ENCODE data around the gene NSMCE1.
A peak's percentile ranks its signal among the peaks of the same experiment; 100 is the strongest.

The NSMCE1 gene

DNA sequence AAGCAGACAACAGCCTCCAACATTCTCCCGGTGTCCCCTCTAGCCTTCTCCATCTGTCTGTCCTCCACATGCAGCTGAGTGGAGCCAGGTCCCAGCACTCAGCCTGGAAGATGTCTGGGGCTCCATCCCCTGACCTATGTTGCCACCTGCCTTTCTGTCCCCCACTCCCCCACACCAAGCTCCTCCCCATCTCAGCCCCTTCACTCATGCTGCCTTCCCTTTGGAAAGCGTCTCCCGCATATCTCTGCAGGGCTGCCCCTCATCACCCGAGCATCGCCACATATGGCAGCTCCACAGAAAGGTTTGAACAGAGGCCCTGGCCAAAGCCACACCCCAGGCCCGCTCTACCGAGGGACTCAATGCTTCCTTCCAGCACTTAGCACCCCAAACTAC lies 24.2 kb downstream of the NSMCE1 start:
- Histone ChIP-seq H3K4me1 (ENCODE audit: control insufficient read depth, insufficient read depth, low read length) (peaks cover 15% of the 10 kb centered on the region), H3K36me3 (ENCODE audit: control insufficient read depth, insufficient read depth, low read length) (no peaks in the 10 kb centered on the region), H3K27ac (ENCODE audit: insufficient read depth, low read depth, low read length, poor library complexity, severe bottlenecking) (no peak overlapping the region), H3K9me3 (ENCODE audit: control insufficient read depth, low read length) (no peaks in the 10 kb centered on the region), H3K27me3 (ENCODE audit: control insufficient read depth, insufficient read depth, low read length, poor library complexity, severe bottlenecking) (no peaks in the 10 kb centered on the region), H3K4me3 (ENCODE audit: insufficient read depth, low read depth, low read length) (no peak overlapping the region)
- WGBS, 2 experiments: 89 to 93% methylated on average over 7 of the region's 7 CpGs

DNA sequence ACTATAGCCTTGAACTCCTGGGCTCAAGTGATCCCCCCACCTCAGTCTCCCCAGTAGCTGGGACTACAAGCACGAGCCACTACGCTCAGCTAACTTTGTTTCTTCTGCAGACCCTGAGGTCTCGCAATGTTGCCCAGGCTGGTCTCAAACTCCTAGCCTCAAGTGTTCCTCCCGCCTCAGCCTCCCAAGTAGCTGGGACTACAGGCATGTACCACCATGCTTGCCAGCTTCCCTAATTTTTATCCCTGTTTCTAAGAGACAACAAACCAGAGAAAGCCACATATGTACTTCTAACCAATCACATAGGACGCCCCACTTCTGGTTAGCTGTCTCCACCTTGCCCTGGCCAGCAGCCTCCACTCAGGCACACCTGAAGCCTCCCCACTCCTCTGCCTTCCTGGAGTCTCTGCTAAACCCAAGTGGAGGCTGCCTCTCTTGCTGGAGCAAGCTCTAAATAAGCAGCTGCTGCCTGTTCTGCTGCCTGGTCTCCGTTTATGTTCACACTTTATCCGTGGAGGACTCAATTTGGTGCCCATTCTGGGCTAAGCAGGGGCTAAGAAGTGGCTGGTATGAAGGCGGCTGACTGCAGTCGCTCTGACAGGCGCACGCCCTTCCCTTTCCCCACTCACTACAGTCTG lies 24.7 kb downstream of the NSMCE1 start:
- Histone ChIP-seq H3K36me3 (ENCODE audit: control insufficient read depth, insufficient read depth, low read length) (no peaks in the 10 kb centered on the region), H3K27ac (ENCODE audit: insufficient read depth, low read depth, low read length, poor library complexity, severe bottlenecking) (no peak overlapping the region), H3K4me1 (ENCODE audit: control insufficient read depth, insufficient read depth, low read length) (peaks cover 15% of the 10 kb centered on the region), H3K9me3 (ENCODE audit: control insufficient read depth, low read length) (no peaks in the 10 kb centered on the region), H3K4me3 (ENCODE audit: insufficient read depth, low read depth, low read length) (no peak overlapping the region), H3K27me3 (ENCODE audit: control insufficient read depth, insufficient read depth, low read length, poor library complexity, severe bottlenecking) (no peaks in the 10 kb centered on the region)
- WGBS, 2 experiments: 92 to 94% methylated on average over 11 of the region's 11 CpGs

DNA sequence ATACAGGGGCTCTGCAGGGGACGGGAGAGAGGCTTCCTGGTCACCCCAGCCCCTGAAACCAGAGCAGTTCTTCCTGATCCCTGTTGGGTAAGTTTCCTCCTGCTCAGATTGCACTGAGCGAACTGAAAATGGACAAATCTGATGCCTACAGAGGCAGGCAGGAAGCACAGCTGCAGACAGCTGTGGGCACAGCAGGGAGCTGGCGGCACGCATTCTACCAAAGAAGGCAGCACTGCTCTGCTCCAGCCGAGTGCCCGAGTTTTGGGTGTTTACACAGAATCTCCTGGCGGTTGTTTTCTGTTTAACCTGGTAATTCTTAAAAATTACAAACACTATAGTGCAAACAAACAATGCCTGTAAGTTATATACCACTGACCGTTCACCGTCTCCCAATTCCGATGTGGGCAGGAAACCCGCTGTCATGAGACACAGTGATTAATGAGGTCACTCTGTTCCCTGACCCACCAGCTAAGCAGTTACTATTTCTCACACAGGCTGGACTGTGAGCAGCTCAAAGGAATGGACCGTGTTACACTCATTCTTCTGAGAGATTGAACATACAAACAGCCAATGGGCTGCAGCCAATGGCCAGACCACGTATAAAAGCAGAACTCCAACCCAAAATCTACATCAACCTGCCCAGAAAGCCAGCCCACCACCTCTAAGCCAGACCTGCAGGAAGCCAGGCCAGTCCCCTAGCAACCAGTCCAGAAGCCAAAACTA lies 25.5 kb downstream of the NSMCE1 start:
- peak overlapping the region; percentile 57 for H3K27ac ChIP-seq (ENCODE audit: insufficient read depth, low read depth, low read length, poor library complexity, severe bottlenecking)
- WGBS, 2 experiments: 53 to 55% methylated on average over 13 of the region's 13 CpGs
- H3K36me3 ChIP-seq (ENCODE audit: control insufficient read depth, insufficient read depth, low read length): no peaks in the 10 kb centered on the region
- H3K9me3 ChIP-seq (ENCODE audit: control insufficient read depth, low read length): no peaks in the 10 kb centered on the region
- H3K4me1 ChIP-seq (ENCODE audit: control insufficient read depth, insufficient read depth, low read length): peaks cover 15% of the 10 kb centered on the region
- no peaks in the 10 kb centered on the region for H3K27me3 ChIP-seq (ENCODE audit: control insufficient read depth, insufficient read depth, low read length, poor library complexity, severe bottlenecking)
- no peak overlapping the region for H3K4me3 ChIP-seq (ENCODE audit: insufficient read depth, low read depth, low read length)

DNA sequence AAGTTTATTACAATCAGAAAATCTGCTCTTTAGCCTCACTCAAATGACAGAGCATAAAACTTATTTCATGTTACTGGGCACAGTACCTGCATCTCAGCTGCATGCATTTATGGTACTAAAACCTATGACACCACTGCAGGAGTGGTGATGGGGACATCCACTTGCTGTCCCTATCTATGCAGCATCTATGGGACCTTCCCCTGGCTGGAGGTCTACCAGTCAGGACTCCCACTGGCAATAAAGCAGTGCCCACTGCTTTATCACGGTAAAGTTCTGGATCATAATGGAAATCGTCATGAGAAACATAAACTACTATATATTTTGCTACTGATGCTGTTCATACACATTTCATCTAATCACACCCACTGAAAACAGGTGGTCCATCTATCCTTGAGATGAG lies 26.2 kb downstream of the NSMCE1 start:
- Histone ChIP-seq H3K4me3 (ENCODE audit: insufficient read depth, low read depth, low read length) (no peak overlapping the region), H3K4me1 (ENCODE audit: control insufficient read depth, insufficient read depth, low read length) (peaks cover 19% of the 10 kb centered on the region), H3K36me3 (ENCODE audit: control insufficient read depth, insufficient read depth, low read length) (no peaks in the 10 kb centered on the region), H3K9me3 (ENCODE audit: control insufficient read depth, low read length) (no peaks in the 10 kb centered on the region), H3K27me3 (ENCODE audit: control insufficient read depth, insufficient read depth, low read length, poor library complexity, severe bottlenecking) (no peaks in the 10 kb centered on the region), H3K27ac (ENCODE audit: insufficient read depth, low read depth, low read length, poor library complexity, severe bottlenecking) (no peak overlapping the region)
- WGBS, 2 experiments: 95% methylated on average over 2 of the region's 2 CpGs

DNA sequence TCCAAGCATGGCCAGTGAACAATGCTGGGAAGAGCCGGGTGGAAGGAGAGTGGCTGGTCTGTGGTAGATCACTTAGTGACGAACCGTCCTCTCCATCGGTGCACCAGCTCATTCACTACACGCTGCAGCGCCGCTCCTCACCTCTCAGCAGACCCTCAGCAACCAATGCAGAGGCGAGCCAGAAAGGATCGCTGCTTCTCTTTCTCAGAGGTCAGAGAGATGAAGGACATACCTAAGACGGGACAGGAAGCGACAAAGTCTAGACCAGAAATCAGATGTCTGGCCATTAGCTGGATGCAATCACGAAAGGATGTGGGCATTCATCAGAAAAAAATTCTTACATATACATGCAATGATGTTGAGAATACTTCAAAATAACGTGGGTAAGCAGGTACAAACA lies 26.9 kb downstream of the NSMCE1 start:
- Histone ChIP-seq H3K27ac (ENCODE audit: insufficient read depth, low read depth, low read length, poor library complexity, severe bottlenecking) (no peak overlapping the region), H3K4me1 (ENCODE audit: control insufficient read depth, insufficient read depth, low read length) (peaks cover 26% of the 10 kb centered on the region), H3K4me3 (ENCODE audit: insufficient read depth, low read depth, low read length) (no peak overlapping the region), H3K9me3 (ENCODE audit: control insufficient read depth, low read length) (no peaks in the 10 kb centered on the region), H3K36me3 (ENCODE audit: control insufficient read depth, insufficient read depth, low read length) (no peaks in the 10 kb centered on the region), H3K27me3 (ENCODE audit: control insufficient read depth, insufficient read depth, low read length, poor library complexity, severe bottlenecking) (no peaks in the 10 kb centered on the region)
- 85 to 87% methylated on average over 12 to 13 of the region's 13 CpGs for WGBS, 2 experiments

DNA sequence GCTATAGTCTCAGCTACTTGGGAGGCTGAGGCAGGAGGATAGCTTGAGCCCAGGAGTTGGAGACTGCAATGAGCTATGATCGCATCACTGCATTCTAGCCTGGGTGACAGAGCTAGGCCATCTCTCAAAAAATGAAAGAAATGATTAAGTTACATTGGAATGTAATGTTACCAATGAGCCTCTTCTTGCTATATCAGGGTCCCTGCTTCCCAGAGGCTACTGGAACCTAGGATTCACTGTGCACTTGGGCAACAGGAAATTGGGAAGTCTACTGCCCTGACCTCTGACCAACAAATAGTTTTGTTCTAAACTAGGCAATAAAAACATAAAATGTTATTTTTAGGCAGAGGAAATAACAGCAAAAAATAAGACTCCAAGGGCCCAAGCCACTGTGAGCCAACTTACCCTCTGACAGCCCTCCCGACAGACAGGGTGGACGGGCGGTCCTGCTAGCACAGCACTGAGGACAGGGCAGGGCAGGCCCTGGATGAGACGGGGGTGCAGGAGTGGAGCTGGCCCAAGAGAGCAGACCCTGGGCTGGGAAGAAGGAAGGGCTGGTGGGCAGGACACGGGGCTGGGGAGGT lies 27.5 kb downstream of the NSMCE1 start:
- peaks cover 26% of the 10 kb centered on the region for H3K4me1 ChIP-seq (ENCODE audit: control insufficient read depth, insufficient read depth, low read length)
- H3K27ac ChIP-seq (ENCODE audit: insufficient read depth, low read depth, low read length, poor library complexity, severe bottlenecking): no peak overlapping the region
- H3K4me3 ChIP-seq (ENCODE audit: insufficient read depth, low read depth, low read length): no peak overlapping the region
- no peaks in the 10 kb centered on the region for H3K9me3 ChIP-seq (ENCODE audit: control insufficient read depth, low read length)
- H3K27me3 ChIP-seq (ENCODE audit: control insufficient read depth, insufficient read depth, low read length, poor library complexity, severe bottlenecking): no peaks in the 10 kb centered on the region
- H3K36me3 ChIP-seq (ENCODE audit: control insufficient read depth, insufficient read depth, low read length): no peaks in the 10 kb centered on the region
- 92 to 95% methylated on average over 6 of the region's 6 CpGs for WGBS, 2 experiments

DNA sequence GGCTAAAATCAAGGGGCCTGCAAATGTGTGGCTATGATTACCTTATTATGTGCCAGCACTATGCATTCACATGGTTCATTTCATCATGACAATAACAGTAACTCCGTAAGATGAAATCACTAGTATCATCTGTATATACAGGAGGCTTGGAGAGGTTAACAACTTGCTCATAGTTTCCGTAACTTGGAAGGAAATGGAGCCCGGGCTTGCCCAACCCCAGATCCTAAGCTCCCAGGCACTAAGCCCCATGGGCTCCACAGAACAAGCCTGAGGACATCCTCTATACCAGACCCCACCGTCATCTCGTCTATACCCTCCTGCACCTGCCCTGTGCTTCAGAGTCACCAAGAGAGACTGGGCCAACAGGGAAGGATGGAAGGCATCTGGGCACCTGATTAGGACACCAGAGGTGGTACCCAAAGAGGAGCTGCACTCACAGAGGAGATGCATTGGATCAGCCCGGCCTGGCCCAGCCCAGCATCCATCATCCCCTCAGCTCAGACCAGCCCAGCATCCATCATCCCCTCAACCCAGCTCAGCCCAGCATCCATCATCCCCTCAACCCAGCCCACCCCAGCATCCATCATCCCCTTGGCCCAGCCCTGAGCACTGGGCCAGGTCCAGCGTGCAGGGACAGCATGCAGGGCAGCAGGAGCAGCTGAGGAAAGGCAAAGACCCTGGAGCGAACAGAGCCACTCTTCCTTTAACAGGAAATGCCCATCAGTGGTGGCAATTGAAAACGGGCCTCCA lies 28.5 kb downstream of the NSMCE1 start:
- no peaks in the 10 kb centered on the region for H3K27me3 ChIP-seq (ENCODE audit: control insufficient read depth, insufficient read depth, low read length, poor library complexity, severe bottlenecking)
- no peaks in the 10 kb centered on the region for H3K36me3 ChIP-seq (ENCODE audit: control insufficient read depth, insufficient read depth, low read length)

DNA sequence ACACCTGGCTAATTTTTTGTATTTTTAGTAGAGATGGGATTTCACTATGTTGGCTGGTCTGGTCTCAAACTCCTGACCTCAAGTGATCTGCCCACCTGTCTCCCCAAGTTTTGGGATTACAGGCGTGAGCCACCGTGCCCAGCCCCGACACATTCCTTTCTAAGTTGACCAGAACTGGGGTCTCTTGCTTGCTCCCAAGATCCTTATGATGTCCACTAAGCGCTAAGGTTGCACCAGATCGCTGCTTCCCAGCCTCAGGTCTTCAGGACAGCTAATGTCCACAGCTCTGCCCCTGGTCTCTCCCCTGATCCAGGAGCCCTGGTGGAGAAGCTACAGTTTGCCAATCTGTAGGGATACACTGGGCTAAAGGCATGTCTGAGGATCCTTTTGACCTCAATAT lies 29.5 kb downstream of the NSMCE1 start:
- 96% methylated on average over 5 of the region's 5 CpGs for WGBS, 2 experiments
- H3K4me3 ChIP-seq (ENCODE audit: insufficient read depth, low read depth, low read length): no peak overlapping the region

More for the DNA sequence above, 28.5 kb downstream of the NSMCE1 start:
- no peak overlapping the region for H3K4me3 ChIP-seq (ENCODE audit: insufficient read depth, low read depth, low read length)
- no peaks in the 10 kb centered on the region for H3K9me3 ChIP-seq (ENCODE audit: control insufficient read depth, low read length)
- WGBS, 2 experiments: 90 to 93% methylated on average over 9 of the region's 9 CpGs
- no peak overlapping the region for H3K27ac ChIP-seq (ENCODE audit: insufficient read depth, low read depth, low read length, poor library complexity, severe bottlenecking)
- H3K4me1 ChIP-seq (ENCODE audit: control insufficient read depth, insufficient read depth, low read length): peaks cover 26% of the 10 kb centered on the region

DNA sequence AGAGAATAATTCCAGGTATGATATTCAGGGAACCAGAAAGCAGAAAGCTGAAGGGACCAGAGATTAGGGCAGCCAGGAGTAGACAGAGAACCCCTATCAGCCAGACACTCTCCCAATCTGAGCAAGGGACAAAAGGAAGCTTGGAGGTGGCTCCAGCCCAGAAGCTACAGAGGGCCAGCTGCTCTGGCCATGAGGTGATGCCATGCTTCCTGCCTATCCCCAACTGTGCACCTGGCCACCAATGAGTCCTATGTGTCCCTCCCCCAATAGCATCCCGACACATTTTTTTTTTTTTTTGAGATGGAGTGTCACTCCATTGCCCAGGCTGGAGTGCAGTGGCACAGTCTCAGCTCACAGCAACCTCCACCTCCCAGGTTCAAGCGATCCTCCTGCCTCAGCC lies 30.0 kb downstream of the NSMCE1 start:
- Histone ChIP-seq H3K27me3 (ENCODE audit: control insufficient read depth, insufficient read depth, low read length, poor library complexity, severe bottlenecking) (no peaks in the 10 kb centered on the region), H3K27ac (ENCODE audit: insufficient read depth, low read depth, low read length, poor library complexity, severe bottlenecking) (no peak overlapping the region), H3K4me3 (ENCODE audit: insufficient read depth, low read depth, low read length) (no peak overlapping the region), H3K4me1 (ENCODE audit: control insufficient read depth, insufficient read depth, low read length) (peaks cover 21% of the 10 kb centered on the region), H3K36me3 (ENCODE audit: control insufficient read depth, insufficient read depth, low read length) (no peaks in the 10 kb centered on the region), H3K9me3 (ENCODE audit: control insufficient read depth, low read length) (no peaks in the 10 kb centered on the region)
- WGBS, 2 experiments: 91 to 100% methylated on average over 2 of the region's 2 CpGs

More for the DNA sequence above, 29.5 kb downstream of the NSMCE1 start:
- Histone ChIP-seq H3K36me3 (ENCODE audit: control insufficient read depth, insufficient read depth, low read length) (no peaks in the 10 kb centered on the region), H3K9me3 (ENCODE audit: control insufficient read depth, low read length) (no peaks in the 10 kb centered on the region), H3K4me1 (ENCODE audit: control insufficient read depth, insufficient read depth, low read length) (peaks cover 21% of the 10 kb centered on the region), H3K27ac (ENCODE audit: insufficient read depth, low read depth, low read length, poor library complexity, severe bottlenecking) (no peak overlapping the region), H3K27me3 (ENCODE audit: control insufficient read depth, insufficient read depth, low read length, poor library complexity, severe bottlenecking) (no peaks in the 10 kb centered on the region)

DNA sequence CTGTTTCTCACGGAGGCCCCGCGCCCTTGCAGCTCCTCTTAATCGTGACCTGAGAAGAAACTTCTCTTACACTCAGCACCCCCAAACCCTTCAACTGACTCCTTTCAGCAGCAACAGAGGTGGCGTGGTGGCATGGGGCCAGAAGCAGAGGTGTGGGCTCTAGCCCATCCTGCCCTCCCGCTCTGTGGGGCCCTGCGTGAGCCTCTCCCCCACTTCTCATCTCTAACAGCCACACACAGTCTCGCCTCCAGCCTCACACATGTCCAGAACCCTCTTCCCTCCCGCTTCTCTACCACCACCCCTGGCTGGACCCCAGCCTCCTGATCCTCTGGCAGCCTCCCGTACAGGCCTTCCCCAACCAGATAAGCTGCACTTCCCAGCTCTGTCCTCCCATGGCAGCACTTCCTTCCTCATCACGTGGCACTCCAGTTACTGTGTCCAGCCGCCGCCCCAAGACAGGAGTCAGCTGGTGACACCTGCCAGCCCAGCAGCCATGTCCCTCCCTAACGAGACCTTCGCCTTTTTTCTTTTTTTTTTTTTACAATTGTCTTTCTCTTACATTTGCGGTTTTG lies 30.5 kb downstream of the NSMCE1 start:
- Histone ChIP-seq H3K27ac (ENCODE audit: insufficient read depth, low read depth, low read length, poor library complexity, severe bottlenecking) (no peak overlapping the region), H3K9me3 (ENCODE audit: control insufficient read depth, low read length) (no peaks in the 10 kb centered on the region), H3K36me3 (ENCODE audit: control insufficient read depth, insufficient read depth, low read length) (no peaks in the 10 kb centered on the region), H3K4me1 (ENCODE audit: control insufficient read depth, insufficient read depth, low read length) (peaks cover 20% of the 10 kb centered on the region), H3K4me3 (ENCODE audit: insufficient read depth, low read depth, low read length) (no peak overlapping the region), H3K27me3 (ENCODE audit: control insufficient read depth, insufficient read depth, low read length, poor library complexity, severe bottlenecking) (no peaks in the 10 kb centered on the region)
- WGBS, 2 experiments: 82 to 86% methylated on average over 15 to 16 of the region's 16 CpGs
